HEK293T (cell line): ENCODE measurements around the gene CFAP61.

ENCODE experiments used
- CTCF ChIA-PET: fragments of 350-600 bp; formaldehyde crosslinking; extraction: SDS; loops from one replicate; lab custom pipeline; 2021; ENCODE audit warnings: antibody characterized with exemption, inconsistent platforms; lab: Yijun Ruan, JAX
- POLR2A ChIA-PET: fragments of 350-600 bp; formaldehyde crosslinking; extraction: SDS; loops from one replicate; lab custom pipeline; 2020; ENCODE audit warnings: antibody characterized with exemption, inconsistent platforms; lab: Yijun Ruan, JAX
- DNase-seq: peaks from one replicate; pipeline ENCODE4 v3.0.0; 2012; ENCODE audit warnings: mixed read lengths; ENCODE audit errors: extremely low spot score
- ARNT ChIP-seq: fragments of 450-650 bp; IDR thresholded peaks from 2 replicates; pipeline ENCODE4 v1.6.1; 2017; ENCODE audit warnings: mild to moderate bottlenecking
- BHLHE40 ChIP-seq: fragments of 450-650 bp; IDR thresholded peaks from 2 replicates; pipeline ENCODE4 v1.6.1; 2016; ENCODE audit warnings: mild to moderate bottlenecking, moderate library complexity, borderline replicate concordance
- CTBP1 ChIP-seq: fragments of 450-650 bp; IDR thresholded peaks from 2 replicates; pipeline ENCODE4 v1.6.1; 2016; ENCODE audit warnings: borderline replicate concordance
- ELF4 ChIP-seq: fragments of 450-650 bp; IDR thresholded peaks from 2 replicates; pipeline ENCODE4 v1.6.1; 2017; ENCODE audit warnings: antibody characterized with exemption
- FOXA1 ChIP-seq: fragments of 450-650 bp; IDR thresholded peaks from 2 replicates; pipeline ENCODE4 v1.6.1; 2016; ENCODE audit warnings: mild to moderate bottlenecking
- FOXK2 ChIP-seq: fragments of 450-650 bp; IDR thresholded peaks from 2 replicates; pipeline ENCODE4 v1.6.1; 2016; ENCODE audit warnings: mild to moderate bottlenecking
- FOXM1 ChIP-seq: fragments of 450-650 bp; IDR thresholded peaks from 2 replicates; pipeline ENCODE4 v1.6.1; 2017; ENCODE audit warnings: mild to moderate bottlenecking, borderline replicate concordance
- HDGF ChIP-seq: fragments of 450-650 bp; IDR thresholded peaks from 2 replicates; pipeline ENCODE4 v1.6.1; 2017; ENCODE audit warnings: antibody characterized with exemption, borderline replicate concordance
- L3MBTL2 ChIP-seq: fragments of 450-650 bp; conservative IDR thresholded peaks from 2 replicates; pipeline ENCODE4 v1.6.1; 2016; ENCODE audit warnings: mild to moderate bottlenecking
- LEF1 ChIP-seq: fragments of 450-650 bp; IDR thresholded peaks from 2 replicates; pipeline ENCODE4 v1.6.1; 2017; ENCODE audit warnings: mild to moderate bottlenecking, borderline replicate concordance
- NFRKB ChIP-seq: fragments of 450-650 bp; IDR thresholded peaks from 2 replicates; pipeline ENCODE4 v1.6.1; 2016; ENCODE audit warnings: mild to moderate bottlenecking, moderate library complexity
- PKNOX1 ChIP-seq: fragments of 450-650 bp; IDR thresholded peaks from 2 replicates; pipeline ENCODE4 v1.6.1; 2016
- SP1 ChIP-seq: fragments of 450-650 bp; IDR thresholded peaks from 2 replicates; pipeline ENCODE4 v1.6.1; 2017
- SUZ12 ChIP-seq: fragments of 450-650 bp; IDR thresholded peaks from 2 replicates; pipeline ENCODE4 v1.6.1; 2016; ENCODE audit warnings: mild to moderate bottlenecking
- TARDBP ChIP-seq: fragments of 450-650 bp; IDR thresholded peaks from 2 replicates; pipeline ENCODE4 v1.6.1; 2016
- ZNF384 ChIP-seq: fragments of 450-650 bp; IDR thresholded peaks from 2 replicates; pipeline ENCODE4 v1.6.1; 2016

The CFAP61 gene

DNA sequence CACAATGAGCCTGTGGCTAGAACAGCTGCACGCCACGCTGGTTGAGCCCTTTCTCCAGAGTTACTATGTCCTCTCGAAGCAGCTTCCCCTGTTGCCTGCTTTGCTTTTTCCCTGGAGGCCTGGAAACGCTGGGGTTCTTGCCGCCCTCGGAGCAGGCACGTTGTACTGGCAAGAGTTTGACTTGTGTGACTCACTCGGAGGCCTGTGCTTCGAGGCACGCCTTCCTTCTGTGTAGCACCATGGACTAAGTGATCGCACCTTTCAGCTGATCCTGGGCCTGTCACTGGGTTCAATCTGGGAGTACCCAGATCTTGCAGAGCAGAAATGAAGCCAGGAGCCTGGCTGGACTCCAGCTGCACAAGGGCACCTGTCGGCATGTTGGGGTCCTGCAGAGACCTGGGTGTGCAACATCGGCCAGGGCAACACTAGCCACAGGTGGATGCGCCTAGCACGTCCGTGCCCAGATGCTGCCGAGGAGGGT, 320.8 kb downstream of the CFAP61 start:
- CTCF ChIA-PET: no interaction called here
- TF ChIP-seq BHLHE40 (no peak), TARDBP (no peak), NFRKB (no peak), CTBP1 (no peak), ZNF384 (no peak), FOXA1 (no peak), LEF1 (no peak), SP1 (no peak), HDGF (no peak), PKNOX1 (no peak), FOXK2 (no peak), ARNT (no peak)
- DNase-seq: no peak
- POLR2A ChIA-PET: no interaction called here

DNA sequence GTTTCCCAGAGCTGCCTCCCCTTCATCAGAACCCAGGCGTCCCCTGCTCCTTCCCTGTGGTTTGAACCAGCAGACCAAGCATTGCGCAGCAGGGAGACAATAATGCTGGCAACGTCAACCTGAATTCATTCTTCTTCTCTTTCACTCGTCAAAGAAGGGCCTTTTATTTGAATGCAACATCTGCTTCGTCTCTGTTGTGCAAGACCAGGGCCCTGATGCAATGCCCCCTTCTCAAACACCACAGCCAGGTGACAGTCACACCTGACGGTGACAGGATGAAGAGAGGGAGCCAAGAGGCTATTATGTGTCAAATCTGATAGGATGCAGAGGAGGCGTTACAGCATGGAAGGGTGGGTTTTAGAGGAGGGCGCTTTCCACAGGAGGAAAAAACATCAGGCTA, 323.5 kb downstream of the CFAP61 start:
- DNase-seq: no peak
- CTCF ChIA-PET: no interaction called here
- TF ChIP-seq CTBP1 (no peak), SUZ12 (no peak), NFRKB (no peak), HDGF (no peak), ELF4 (no peak), FOXK2 (no peak), BHLHE40 (no peak), ZNF384 (no peak), ARNT (no peak), LEF1 (no peak), PKNOX1 (no peak), FOXA1 (no peak), L3MBTL2 (no peak), SP1 (no peak), TARDBP (no peak), FOXM1 (no peak)
- POLR2A ChIA-PET: no interaction called here

DNA sequence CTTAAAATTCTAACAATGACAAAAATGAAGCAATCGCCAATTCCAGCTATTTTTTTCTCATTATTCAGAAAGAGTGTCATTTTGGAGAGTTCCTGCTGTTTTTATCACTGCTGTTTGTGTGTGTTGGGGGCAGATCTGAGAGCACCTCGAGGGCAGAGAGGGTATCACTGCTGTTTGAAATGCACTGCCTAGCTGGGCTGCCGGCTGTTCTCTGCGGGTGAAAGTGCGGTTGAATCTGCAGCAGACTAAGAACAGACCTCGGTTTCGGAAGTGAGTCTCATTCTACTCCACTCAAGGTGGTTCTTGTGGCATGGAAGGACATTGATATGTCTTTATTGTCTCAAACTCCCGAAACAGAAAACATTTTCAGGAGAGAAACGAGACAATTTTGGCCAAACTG, 333.9 kb downstream of the CFAP61 start:
- ChIA-PET POLR2A (no interaction called here), CTCF (no interaction called here)
- no peak for DNase-seq
- TF ChIP-seq SUZ12 (no peak), ELF4 (no peak), NFRKB (no peak), FOXK2 (no peak), FOXM1 (no peak), SP1 (no peak), HDGF (no peak), TARDBP (no peak), L3MBTL2 (no peak)

DNA sequence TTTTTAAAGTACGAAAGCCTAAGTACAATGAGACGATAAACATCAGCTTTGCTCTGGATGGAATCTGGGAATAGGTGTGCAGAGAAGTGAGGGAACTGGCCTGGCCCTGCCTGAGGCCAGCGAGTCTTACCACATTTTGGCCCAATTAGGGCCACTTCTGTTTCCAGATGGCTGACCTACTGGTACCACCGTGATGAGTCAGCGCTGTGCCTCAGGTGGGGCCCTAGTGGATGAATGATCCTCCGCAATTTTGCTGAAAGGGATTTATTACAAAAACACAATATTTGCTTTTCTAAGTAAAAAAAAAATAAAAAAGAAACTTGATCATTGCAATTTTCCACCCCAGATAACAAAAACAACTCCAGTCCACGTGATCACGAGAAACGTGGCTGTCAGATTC, 338.1 kb downstream of the CFAP61 start:
- DNase-seq: no peak
- CTCF ChIA-PET: no interaction called here
- TF ChIP-seq FOXM1: no peak
- no peak for TF ChIP-seq FOXA1
- TF ChIP-seq BHLHE40: no peak
- TF ChIP-seq SUZ12: no peak
- TF ChIP-seq LEF1: no peak
- TF ChIP-seq L3MBTL2: no peak
- TF ChIP-seq CTBP1: no peak
- POLR2A ChIA-PET: no interaction called here

DNA sequence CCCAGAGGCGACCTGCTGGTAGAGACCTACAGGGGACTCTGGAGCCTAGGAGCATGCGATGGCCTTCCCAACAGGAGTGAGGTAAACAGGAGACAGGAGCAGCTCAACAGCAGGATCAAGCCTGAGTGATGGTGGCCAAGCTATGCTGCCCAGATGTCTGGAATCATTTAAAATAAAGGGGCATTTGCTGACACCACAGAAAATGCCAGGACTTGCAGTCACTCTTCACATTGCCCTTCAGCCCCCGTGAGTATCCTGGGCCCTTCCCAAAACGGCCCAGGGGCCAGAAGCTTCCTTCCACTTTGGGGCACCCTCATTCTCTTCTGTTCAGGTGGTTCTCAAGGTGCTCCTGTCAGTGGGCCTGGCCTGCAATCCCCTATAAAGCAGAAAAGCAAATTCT, 338.8 kb downstream of the CFAP61 start:
- DNase-seq: no peak
- POLR2A ChIA-PET: no interaction called here
- CTCF ChIA-PET: no interaction called here
- TF ChIP-seq SP1 (no peak), ARNT (no peak), FOXK2 (no peak), L3MBTL2 (no peak), TARDBP (no peak)

GRCh38 chr20:20391766-20392165, 339.4 kb downstream of the CFAP61 start:
- ChIA-PET CTCF (no interaction called here), POLR2A (no interaction called here)
- no peak for DNase-seq
- TF ChIP-seq BHLHE40 (no peak), ZNF384 (no peak), LEF1 (no peak), SP1 (no peak), FOXK2 (no peak)

DNA sequence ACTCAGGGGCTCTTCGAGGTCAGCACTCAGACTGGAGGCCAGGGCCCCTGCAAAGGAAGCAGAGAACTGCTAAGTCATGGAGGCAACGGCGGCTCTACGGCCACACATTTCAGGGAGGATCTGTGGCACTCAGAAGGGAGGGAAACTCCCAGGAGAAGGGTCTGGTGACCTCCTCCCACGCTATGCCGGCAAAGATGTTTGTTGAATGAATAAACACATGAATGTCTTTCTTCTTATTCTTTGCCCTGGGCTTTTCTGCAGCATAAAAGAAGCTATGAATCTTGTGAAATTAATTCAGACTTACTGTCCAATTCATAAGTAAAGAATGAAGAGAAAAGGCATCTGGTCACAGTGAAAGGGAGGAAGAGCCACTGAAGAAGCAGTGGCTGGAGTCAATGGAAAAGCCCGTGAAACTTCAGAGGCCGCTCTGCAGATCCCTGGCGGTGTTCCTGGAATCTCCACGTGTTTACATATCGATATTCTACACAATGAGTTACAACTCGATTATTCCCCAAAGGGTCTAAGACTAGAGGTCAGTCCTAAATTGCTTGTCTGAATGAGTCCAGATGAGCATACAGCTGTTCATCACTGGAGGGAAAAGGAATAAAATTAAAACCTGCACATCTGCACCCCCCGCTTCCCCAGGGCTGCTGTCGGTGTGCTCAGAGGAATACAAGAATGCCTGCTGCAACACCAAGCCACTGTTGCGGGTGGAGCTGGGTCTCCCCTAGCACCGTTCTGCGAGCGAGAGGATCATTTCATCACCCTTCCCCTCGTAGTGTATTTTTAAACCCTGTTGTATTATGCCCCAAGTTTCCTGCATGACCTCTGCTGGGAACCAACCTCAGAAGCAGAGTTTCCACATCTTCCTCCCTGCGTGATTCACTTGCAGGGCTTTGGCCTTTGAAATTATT, 341.1 kb downstream of the CFAP61 start:
- CTCF ChIA-PET: no interaction called here
- TF ChIP-seq ARNT (no peak), TARDBP (no peak), SP1 (no peak), CTBP1 (no peak), NFRKB (no peak), SUZ12 (no peak), L3MBTL2 (no peak), PKNOX1 (no peak), ZNF384 (no peak), BHLHE40 (no peak)
- POLR2A ChIA-PET: no interaction called here
- DNase-seq: no peak
